Endothelial cell of umbilical vein (primary cell): ENCODE measurements around the gene DUOXA1.

Source experiments
- EZH2 ChIP-seq: IDR thresholded peaks from 2 replicates; pipeline ENCODE4 v1.6.1; 2012; ENCODE audit warnings: borderline replicate concordance, low read depth, mild to moderate bottlenecking, moderate library complexity, low read length, inconsistent platforms; ENCODE audit not compliant: severe bottlenecking
- FOS ChIP-seq: IDR thresholded peaks from 2 replicates; pipeline ENCODE4 v1.6.1; 2011; ENCODE audit warnings: mild to moderate bottlenecking, low read length, moderate library complexity, borderline replicate concordance; ENCODE audit not compliant: insufficient read depth
- POLR2A ChIP-seq: IDR thresholded peaks from 2 replicates; pipeline ENCODE4 v1.6.1; 2012; ENCODE audit warnings: low read depth, mild to moderate bottlenecking, control low read depth, low read length
- POLR2AphosphoS5 ChIP-seq: IDR thresholded peaks from 2 replicates; pipeline ENCODE4 v1.6.1; 2012; ENCODE audit warnings: low read depth, mild to moderate bottlenecking, control low read depth, low read length, moderate library complexity; ENCODE audit not compliant: insufficient read depth
- TF ChIP-seq, protein P1 (sequence below), 2 donors: IDR thresholded peaks; 1 replicate in 1 of 2; 2 replicates in 1 of 2; pipeline ENCODE4 v1.5.1; 2011; ENCODE audit warnings: low read length in 2 of 2, mild to moderate bottlenecking in 2 of 2, moderate library complexity in 2 of 2, control low read depth in 1 of 2, inconsistent platforms in 1 of 2, low read depth in 1 of 2; ENCODE audit not compliant: insufficient read depth in 1 of 2; ENCODE audit errors: extremely low read depth in 1 of 2
- TF ChIP-seq, protein P2 (sequence below): IDR thresholded peaks from 2 replicates; pipeline ENCODE4 v1.6.1; 2011; ENCODE audit not compliant: insufficient read depth, insufficient read length

DNA sequence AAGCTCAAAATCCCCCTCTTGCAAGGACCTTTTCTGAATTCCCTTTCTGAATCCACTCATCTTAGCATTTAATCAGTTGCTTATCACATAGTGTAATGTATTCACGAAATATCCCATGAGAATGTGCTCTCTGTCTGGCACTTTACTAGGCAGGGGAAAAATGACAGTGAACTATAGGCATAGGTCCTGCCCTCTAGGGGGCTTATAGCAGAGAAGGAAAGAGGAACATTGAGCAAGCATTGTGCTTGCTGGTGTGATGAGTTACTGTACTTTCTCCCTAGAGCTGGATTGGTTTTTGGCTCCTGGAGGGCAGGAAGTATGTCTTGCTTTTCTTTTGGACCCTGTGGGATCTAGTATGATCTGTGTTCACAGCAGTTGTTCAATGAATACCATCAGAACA is 42.2 kb downstream of the DUOXA1 start:
- TF ChIP-seq, protein P1, sequence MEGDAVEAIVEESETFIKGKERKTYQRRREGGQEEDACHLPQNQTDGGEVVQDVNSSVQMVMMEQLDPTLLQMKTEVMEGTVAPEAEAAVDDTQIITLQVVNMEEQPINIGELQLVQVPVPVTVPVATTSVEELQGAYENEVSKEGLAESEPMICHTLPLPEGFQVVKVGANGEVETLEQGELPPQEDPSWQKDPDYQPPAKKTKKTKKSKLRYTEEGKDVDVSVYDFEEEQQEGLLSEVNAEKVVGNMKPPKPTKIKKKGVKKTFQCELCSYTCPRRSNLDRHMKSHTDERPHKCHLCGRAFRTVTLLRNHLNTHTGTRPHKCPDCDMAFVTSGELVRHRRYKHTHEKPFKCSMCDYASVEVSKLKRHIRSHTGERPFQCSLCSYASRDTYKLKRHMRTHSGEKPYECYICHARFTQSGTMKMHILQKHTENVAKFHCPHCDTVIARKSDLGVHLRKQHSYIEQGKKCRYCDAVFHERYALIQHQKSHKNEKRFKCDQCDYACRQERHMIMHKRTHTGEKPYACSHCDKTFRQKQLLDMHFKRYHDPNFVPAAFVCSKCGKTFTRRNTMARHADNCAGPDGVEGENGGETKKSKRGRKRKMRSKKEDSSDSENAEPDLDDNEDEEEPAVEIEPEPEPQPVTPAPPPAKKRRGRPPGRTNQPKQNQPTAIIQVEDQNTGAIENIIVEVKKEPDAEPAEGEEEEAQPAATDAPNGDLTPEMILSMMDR (IDR thresholded peaks at IDR 0.05; ENCODE audit: extremely low read depth in 1 of 2, insufficient read depth in 1 of 2, low read depth in 1 of 2, low read length in 2 of 2): no peak
- TF ChIP-seq, protein P2, sequence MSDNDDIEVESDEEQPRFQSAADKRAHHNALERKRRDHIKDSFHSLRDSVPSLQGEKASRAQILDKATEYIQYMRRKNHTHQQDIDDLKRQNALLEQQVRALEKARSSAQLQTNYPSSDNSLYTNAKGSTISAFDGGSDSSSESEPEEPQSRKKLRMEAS: no peak
- TF ChIP-seq POLR2A (no peak), POLR2AphosphoS5 (no peak), EZH2 (no peak), FOS (no peak)
